ENCODE measurements around the gene DOCK1.
A peak's percentile ranks its signal among the peaks of the same experiment; 100 is the strongest.
"Not testable (repeated sequence)": the region's sequence is repeated elsewhere in the genome, so short reads cannot be mapped to it uniquely, and the experiment has no call there.

Gene DOCK1

GRCh38 chr10:126888436-126888835 lies 16.8 kb upstream of the DOCK1 start:
- not testable (repeated sequence) for H3K36me3 ChIP-seq (ENCODE audit: control insufficient read depth, low read depth, low read length); H3K9ac ChIP-seq (ENCODE audit: low read length); H3K4me3 ChIP-seq (ENCODE audit: low read length); H3K4me1 ChIP-seq (ENCODE audit: control insufficient read depth, low read depth, low read length); H3K9me3 ChIP-seq (ENCODE audit: control insufficient read depth, low read depth, low read length); H3K27ac ChIP-seq (ENCODE audit: low read length); H3K27me3 ChIP-seq (ENCODE audit: control insufficient read depth, insufficient read depth, low read length)

GRCh38 chr10:126889421-126889820 lies 15.8 kb upstream of the DOCK1 start:
- Histone ChIP-seq H3K27me3 (ENCODE audit: control insufficient read depth, insufficient read depth, low read length) (no peaks in the 10 kb centered on the region), H3K4me1 (ENCODE audit: control insufficient read depth, low read depth, low read length) (no peaks in the 10 kb centered on the region), H3K9ac (ENCODE audit: low read length) (no peak overlapping the region), H3K4me3 (ENCODE audit: low read length) (no peak overlapping the region), H3K27ac (ENCODE audit: low read length) (no peak overlapping the region), H3K36me3 (ENCODE audit: control insufficient read depth, low read depth, low read length) (no peaks in the 10 kb centered on the region), H3K9me3 (ENCODE audit: control insufficient read depth, low read depth, low read length) (no peaks in the 10 kb centered on the region)

DNA sequence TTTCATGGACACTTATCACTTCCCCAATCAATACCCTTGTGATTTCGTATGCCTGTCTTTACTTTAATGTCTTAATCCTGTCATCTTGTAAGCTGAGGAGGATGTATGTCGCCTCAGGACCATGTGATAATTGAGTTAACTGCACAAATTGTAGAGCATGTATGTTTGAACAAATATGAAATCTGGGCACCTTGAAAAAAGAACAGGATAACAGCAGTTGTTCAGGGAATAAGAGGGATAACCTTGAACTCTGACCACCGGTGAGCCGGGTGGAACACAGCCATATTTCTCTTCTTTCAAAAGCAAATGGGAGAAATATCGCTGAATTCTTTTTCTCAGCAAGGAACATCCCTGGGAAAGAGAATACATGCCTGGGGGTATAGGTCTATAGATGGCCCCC lies 14.4 kb upstream of the DOCK1 start:
- H3K4me3 ChIP-seq (ENCODE audit: low read length); H3K27me3 ChIP-seq (ENCODE audit: control insufficient read depth, insufficient read depth, low read length); H3K27ac ChIP-seq (ENCODE audit: low read length); H3K9me3 ChIP-seq (ENCODE audit: control insufficient read depth, low read depth, low read length); H3K9ac ChIP-seq (ENCODE audit: low read length); H3K36me3 ChIP-seq (ENCODE audit: control insufficient read depth, low read depth, low read length); H3K4me1 ChIP-seq (ENCODE audit: control insufficient read depth, low read depth, low read length): not testable (repeated sequence)

- Histone ChIP-seq H3K9ac (ENCODE audit: low read length) (no peak overlapping the region), H3K4me1 (ENCODE audit: control insufficient read depth, low read depth, low read length) (no peaks in the 10 kb centered on the region), H3K27ac (ENCODE audit: low read length) (no peak overlapping the region), H3K27me3 (ENCODE audit: control insufficient read depth, insufficient read depth, low read length) (no peaks in the 10 kb centered on the region), H3K9me3 (ENCODE audit: control insufficient read depth, low read depth, low read length) (no peaks in the 10 kb centered on the region), H3K4me3 (ENCODE audit: low read length) (no peak overlapping the region), H3K36me3 (ENCODE audit: control insufficient read depth, low read depth, low read length) (no peaks in the 10 kb centered on the region)
These were observed 12.7 kb upstream of the DOCK1 start for GRCh38 chr10:126892226-126893175.

DNA sequence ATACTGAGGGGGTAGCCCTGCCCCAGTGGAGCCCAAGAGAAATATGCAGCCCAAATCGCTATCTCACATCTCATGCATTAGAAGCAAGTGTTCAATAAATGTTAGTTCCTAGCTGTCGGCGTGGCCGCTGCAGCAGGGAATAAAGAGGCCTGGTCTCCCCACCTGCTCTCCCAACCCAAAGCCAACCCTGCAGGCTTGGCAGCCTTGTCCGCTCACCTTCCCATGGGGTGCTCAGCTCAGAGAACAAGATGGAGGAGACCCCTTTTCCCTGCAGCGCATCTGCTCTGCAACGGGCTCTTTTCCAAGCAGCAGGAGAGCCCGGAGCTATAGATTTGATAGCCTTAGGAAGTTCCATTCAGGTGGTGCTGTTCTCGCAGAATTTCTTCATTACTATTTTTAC lies 12.0 kb upstream of the DOCK1 start:
- no peaks in the 10 kb centered on the region for H3K27me3 ChIP-seq (ENCODE audit: control insufficient read depth, insufficient read depth, low read length)
- no peak overlapping the region for H3K4me3 ChIP-seq (ENCODE audit: low read length)
- no peak overlapping the region for H3K27ac ChIP-seq (ENCODE audit: low read length)
- no peaks in the 10 kb centered on the region for H3K9me3 ChIP-seq (ENCODE audit: control insufficient read depth, low read depth, low read length)
- no peaks in the 10 kb centered on the region for H3K4me1 ChIP-seq (ENCODE audit: control insufficient read depth, low read depth, low read length)
- H3K36me3 ChIP-seq (ENCODE audit: control insufficient read depth, low read depth, low read length) = no peaks in the 10 kb centered on the region
- H3K9ac ChIP-seq (ENCODE audit: low read length) = no peak overlapping the region

- H3K9me3 ChIP-seq (ENCODE audit: control insufficient read depth, low read depth, low read length) = no peaks in the 10 kb centered on the region
- H3K36me3 ChIP-seq (ENCODE audit: control insufficient read depth, low read depth, low read length) = no peaks in the 10 kb centered on the region
- no peaks in the 10 kb centered on the region for H3K27me3 ChIP-seq (ENCODE audit: control insufficient read depth, insufficient read depth, low read length)
- no peak overlapping the region for H3K4me3 ChIP-seq (ENCODE audit: low read length)
- no peak overlapping the region for H3K9ac ChIP-seq (ENCODE audit: low read length)
- H3K27ac ChIP-seq (ENCODE audit: low read length) = no peak overlapping the region
- H3K4me1 ChIP-seq (ENCODE audit: control insufficient read depth, low read depth, low read length) = no peaks in the 10 kb centered on the region
These were observed 11.4 kb upstream of the DOCK1 start for GRCh38 chr10:126893841-126894240.

GRCh38 chr10:126895214-126895781 lies 9.9 kb upstream of the DOCK1 start:
- Histone ChIP-seq H3K27me3 (ENCODE audit: control insufficient read depth, insufficient read depth, low read length) (no peaks in the 10 kb centered on the region), H3K4me3 (ENCODE audit: low read length) (no peak overlapping the region), H3K36me3 (ENCODE audit: control insufficient read depth, low read depth, low read length) (peaks cover 3% of the 10 kb centered on the region), H3K9me3 (ENCODE audit: control insufficient read depth, low read depth, low read length) (no peaks in the 10 kb centered on the region), H3K9ac (ENCODE audit: low read length) (no peak overlapping the region), H3K27ac (ENCODE audit: low read length) (no peak overlapping the region), H3K4me1 (ENCODE audit: control insufficient read depth, low read depth, low read length) (no peaks in the 10 kb centered on the region)

GRCh38 chr10:126898460-126898859 lies 6.8 kb upstream of the DOCK1 start:
- Histone ChIP-seq H3K36me3 (ENCODE audit: control insufficient read depth, low read depth, low read length) (peaks cover 6% of the 10 kb centered on the region), H3K27ac (ENCODE audit: low read length) (no peak overlapping the region), H3K4me1 (ENCODE audit: control insufficient read depth, low read depth, low read length) (no peaks in the 10 kb centered on the region), H3K4me3 (ENCODE audit: low read length) (no peak overlapping the region), H3K9me3 (ENCODE audit: control insufficient read depth, low read depth, low read length) (no peaks in the 10 kb centered on the region), H3K9ac (ENCODE audit: low read length) (no peak overlapping the region), H3K27me3 (ENCODE audit: control insufficient read depth, insufficient read depth, low read length) (no peaks in the 10 kb centered on the region)

DNA sequence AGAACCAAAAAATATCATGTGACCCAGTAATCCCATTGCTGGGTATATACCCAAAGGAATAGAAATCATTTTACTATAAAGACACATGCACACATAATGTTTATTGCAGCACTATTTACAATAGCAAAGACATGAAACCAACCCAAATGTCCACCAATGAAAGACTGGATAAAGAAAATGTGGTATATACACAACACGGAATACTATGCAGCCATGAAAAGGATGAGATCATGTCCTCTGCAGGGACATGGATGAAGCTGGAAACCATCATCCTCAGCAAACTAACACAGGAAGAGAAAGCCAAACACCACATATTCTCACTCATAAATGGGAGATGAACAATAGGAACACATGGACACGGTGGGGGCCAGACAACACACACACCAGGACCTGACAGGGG lies 5.7 kb upstream of the DOCK1 start:
- H3K4me3 ChIP-seq (ENCODE audit: low read length); H3K9me3 ChIP-seq (ENCODE audit: control insufficient read depth, low read depth, low read length); H3K27me3 ChIP-seq (ENCODE audit: control insufficient read depth, insufficient read depth, low read length); H3K36me3 ChIP-seq (ENCODE audit: control insufficient read depth, low read depth, low read length); H3K9ac ChIP-seq (ENCODE audit: low read length); H3K4me1 ChIP-seq (ENCODE audit: control insufficient read depth, low read depth, low read length); H3K27ac ChIP-seq (ENCODE audit: low read length): not testable (repeated sequence)

DNA sequence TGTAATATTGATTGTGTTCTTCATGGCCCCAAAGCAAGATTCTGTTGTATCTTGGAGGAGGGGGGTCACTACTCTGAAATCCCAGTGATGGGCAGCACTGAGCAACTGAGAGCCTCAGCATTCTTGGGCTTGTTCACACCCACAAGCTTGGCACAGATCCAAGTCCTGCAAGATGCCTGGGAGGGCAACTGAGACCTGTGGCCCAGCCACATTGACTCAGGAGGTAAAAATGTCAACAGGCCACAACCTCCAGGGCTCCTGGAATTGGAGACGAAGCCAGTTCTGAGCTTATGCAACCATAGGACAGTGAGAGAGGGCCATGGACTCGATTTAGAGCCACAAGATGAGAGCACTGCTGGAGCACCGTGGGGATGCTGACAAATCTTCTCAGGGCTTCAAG lies 3.1 kb upstream of the DOCK1 start:
- Histone ChIP-seq H3K27me3 (ENCODE audit: control insufficient read depth, insufficient read depth, low read length) (no peaks in the 10 kb centered on the region), H3K9me3 (ENCODE audit: control insufficient read depth, low read depth, low read length) (no peaks in the 10 kb centered on the region), H3K9ac (ENCODE audit: low read length) (no peak overlapping the region), H3K4me3 (ENCODE audit: low read length) (no peak overlapping the region), H3K27ac (ENCODE audit: low read length) (no peak overlapping the region), H3K4me1 (ENCODE audit: control insufficient read depth, low read depth, low read length) (peaks cover 12% of the 10 kb centered on the region), H3K36me3 (ENCODE audit: control insufficient read depth, low read depth, low read length) (peaks cover 10% of the 10 kb centered on the region)

DNA sequence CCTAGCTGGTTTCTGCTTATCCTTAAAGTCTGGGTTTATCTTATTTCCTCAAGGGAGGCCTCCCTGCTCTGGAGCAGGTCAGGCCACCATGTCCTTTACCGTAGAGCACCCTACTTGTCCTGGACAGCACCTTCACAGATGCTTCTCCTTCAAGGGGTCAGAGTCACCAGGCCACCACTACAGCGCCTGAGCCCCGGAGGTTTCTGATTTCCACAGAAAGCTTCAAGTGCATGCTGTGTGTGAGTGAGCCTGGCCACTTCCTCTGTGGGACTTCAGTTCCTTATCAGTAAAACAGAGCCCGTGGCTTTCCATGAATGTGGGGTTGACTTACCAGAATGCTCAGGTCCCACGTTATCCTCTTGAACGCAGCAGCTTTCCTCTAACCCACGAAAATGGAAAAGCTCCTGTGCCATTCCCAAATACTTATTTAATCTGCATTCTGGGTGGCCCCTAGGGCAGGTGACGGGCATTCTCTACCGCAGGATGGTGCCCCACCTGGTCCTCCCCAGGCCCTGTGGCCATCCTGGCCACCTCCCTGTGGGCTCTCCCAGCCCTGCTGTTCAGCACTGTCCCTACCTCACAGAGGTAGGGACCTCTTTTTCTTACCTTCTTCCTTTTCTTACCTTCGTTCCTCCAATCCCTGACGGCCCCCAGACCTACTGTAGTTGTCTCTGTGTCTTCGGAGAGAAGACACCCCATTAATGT lies 1.4 kb upstream of the DOCK1 start:
- H3K9ac ChIP-seq (ENCODE audit: low read length) = no peak overlapping the region
- H3K9me3 ChIP-seq (ENCODE audit: control insufficient read depth, low read depth, low read length) = no peaks in the 10 kb centered on the region
- H3K4me3 ChIP-seq (ENCODE audit: low read length) = peak overlapping the region; percentile 67
- H3K27ac ChIP-seq (ENCODE audit: low read length) = no peak overlapping the region
- no peaks in the 10 kb centered on the region for H3K27me3 ChIP-seq (ENCODE audit: control insufficient read depth, insufficient read depth, low read length)
- H3K4me1 ChIP-seq (ENCODE audit: control insufficient read depth, low read depth, low read length) = peaks cover 12% of the 10 kb centered on the region
- H3K36me3 ChIP-seq (ENCODE audit: control insufficient read depth, low read depth, low read length) = peaks cover 10% of the 10 kb centered on the region
